ENCODE measurements around the gene MED23. TPM values are rescaled to one million over a fixed set of nuclear protein-coding genes. Genes with fewer than 3 reads are reported as not detected.

Gene MED23
- total RNA-seq, 1 donor from 2014 or later, result 35.0 TPM

DNA sequence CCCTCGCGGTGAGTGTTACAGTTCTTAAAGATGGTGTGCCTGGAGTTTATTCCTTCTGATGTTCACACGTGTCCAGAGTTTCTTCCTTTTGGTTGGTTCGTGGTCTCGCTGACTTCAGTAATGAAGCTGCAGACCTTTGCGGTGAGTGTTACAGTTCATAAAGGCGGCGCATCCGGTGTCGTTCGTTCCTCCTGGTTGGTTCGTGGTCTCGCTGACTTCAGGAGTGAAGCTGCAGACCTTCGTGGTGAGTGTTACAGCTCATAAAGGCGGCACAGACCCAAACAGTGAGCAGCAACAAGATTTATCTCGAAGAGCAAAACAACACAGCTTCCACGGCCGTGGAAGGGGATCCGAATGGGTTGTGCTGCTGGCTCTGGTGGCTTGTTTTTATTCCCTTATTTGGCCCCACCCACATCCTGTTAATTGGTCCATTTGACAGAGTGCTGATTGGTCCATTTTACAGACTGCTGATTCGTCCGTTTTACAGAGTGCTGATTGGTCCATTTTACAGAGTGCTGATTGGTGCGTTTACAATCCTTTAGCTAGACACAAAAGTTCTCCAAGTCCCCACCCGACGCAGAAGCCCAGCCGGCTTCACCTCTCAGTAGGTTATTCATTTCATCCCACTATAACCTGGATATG lies 103.2 kb downstream of the MED23 start:
- no peak overlapping the region for H3K9ac ChIP-seq (ENCODE audit: low read depth in 1 of 3, low read length in 3 of 3)
- H3K27me3 ChIP-seq (ENCODE audit: control insufficient read depth in 3 of 3, insufficient read depth in 3 of 3, low read length in 3 of 3), result no peaks in the 10 kb centered on the region
- no peak overlapping the region for H3K4me3 ChIP-seq (ENCODE audit: low read length in 3 of 3)
- H3K36me3 ChIP-seq (ENCODE audit: control insufficient read depth in 3 of 3, insufficient read depth in 3 of 3, low read length in 3 of 3), result no peaks in the 10 kb centered on the region
- no peaks in the 10 kb centered on the region for H3K4me1 ChIP-seq (ENCODE audit: control insufficient read depth in 3 of 3, insufficient read depth in 3 of 3, low read length in 3 of 3)
- no peak overlapping the region for H3K27ac ChIP-seq (ENCODE audit: low read depth, low read length)
- no peaks in the 10 kb centered on the region for H3K9me3 ChIP-seq (ENCODE audit: control insufficient read depth in 3 of 3, low read length in 3 of 3)

DNA sequence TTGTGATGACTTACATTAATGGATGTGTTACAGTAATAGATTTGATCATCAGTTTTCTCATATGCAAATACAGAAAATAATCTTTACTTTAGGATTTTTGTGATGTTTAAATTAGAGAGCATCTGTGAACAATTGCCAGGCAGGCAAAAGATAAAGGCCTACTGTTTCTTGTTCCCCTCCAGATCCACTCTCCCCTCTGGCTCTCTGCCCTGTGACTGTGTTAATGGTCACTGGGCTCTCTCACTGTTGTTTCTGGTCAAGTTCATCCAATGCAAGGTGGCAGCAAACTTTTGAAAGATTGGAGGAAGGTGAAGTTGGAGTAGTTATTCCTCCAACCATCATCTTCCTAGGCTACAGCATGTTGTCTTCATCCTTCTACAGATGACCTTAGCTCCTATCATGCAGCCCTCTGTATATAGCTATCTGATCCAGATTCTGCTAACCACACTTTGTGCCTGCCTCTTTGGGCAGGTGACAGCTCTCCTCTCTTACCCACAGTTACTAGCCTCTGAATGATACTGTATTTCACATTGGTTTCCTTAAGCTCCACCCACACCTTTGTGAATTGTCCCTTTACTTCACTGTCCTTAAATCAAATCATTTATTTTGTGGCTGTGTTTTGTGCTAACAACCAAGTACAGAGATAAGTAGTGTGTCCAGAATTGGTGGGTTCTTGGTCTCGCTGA lies 103.9 kb downstream of the MED23 start:
- Histone ChIP-seq H3K36me3 (ENCODE audit: control insufficient read depth in 3 of 3, insufficient read depth in 3 of 3, low read length in 3 of 3) (no peaks in the 10 kb centered on the region), H3K4me3 (ENCODE audit: low read length in 3 of 3) (no peak overlapping the region), H3K9me3 (ENCODE audit: control insufficient read depth in 3 of 3, low read length in 3 of 3) (no peaks in the 10 kb centered on the region), H3K27me3 (ENCODE audit: control insufficient read depth in 3 of 3, insufficient read depth in 3 of 3, low read length in 3 of 3) (no peaks in the 10 kb centered on the region), H3K27ac (ENCODE audit: low read depth, low read length) (no peak overlapping the region), H3K4me1 (ENCODE audit: control insufficient read depth in 3 of 3, insufficient read depth in 3 of 3, low read length in 3 of 3) (no peaks in the 10 kb centered on the region), H3K9ac (ENCODE audit: low read depth in 1 of 3, low read length in 3 of 3) (no peak overlapping the region)

Small RNA genes within 50 kb of the gene (small RNA-seq; reads per million reads assigned to genes)
- gene RNU4-18P, result not detected

Other genes with a start within 250 kb of the MED23 start
- gene ARG1, start 55.0 kb downstream of the MED23 start, total RNA-seq, result 1.0 TPM
- gene ENPP3, start 9.1 kb upstream of the MED23 start, total RNA-seq, result 1.0 TPM
- under 0.01 TPM for gene OR2A4, start 73.2 kb upstream of the MED23 start, total RNA-seq
- gene CTAGE9, start 82.8 kb upstream of the MED23 start, total RNA-seq, result not detected
- gene ENPP1, start 179.8 kb upstream of the MED23 start, total RNA-seq, result 17.7 TPM

Data from skeletal muscle tissue (tissue), 5 donors.